ENCODE measurements around the gene NPPC. TPM values are rescaled to one million over a fixed set of nuclear protein-coding genes. Genes with fewer than 3 reads are reported as not detected.
A peak's percentile ranks its signal among the peaks of the same experiment; 100 is the strongest.

The NPPC gene
- total RNA-seq, 1 experiment from 2014 or later: 0.98 TPM

DNA sequence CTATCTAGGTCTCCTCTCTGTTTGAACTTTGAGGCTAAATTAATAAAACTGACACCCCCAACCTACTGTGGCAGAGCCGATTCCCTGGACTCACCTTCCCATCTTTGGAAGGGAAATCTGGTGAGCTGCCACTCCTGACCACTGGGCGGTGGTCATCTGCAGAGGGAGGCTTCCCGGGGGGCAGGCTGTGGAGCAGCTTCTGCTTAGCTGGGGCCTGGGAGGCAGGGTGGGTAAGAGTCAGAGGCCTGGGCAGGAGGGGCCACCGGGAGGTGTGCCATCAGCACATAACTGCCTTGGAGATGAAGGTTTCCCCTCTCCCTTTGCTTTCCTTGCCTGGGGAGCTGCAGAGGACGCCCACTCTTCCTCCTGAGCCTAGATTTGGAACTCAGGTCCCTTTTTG, 2.3 kb upstream of the NPPC start (continued):
- TF ChIP-seq TEAD4 (CRISPR knock-in tag; IDR thresholded peaks at IDR 0.05) (no peak), JUN (CRISPR knock-in tag; IDR thresholded peaks at IDR 0.05) (no peak), ZNF121 (CRISPR knock-in tag; IDR thresholded peaks at IDR 0.05) (no peak)
- TF ChIP-seq, protein P1, sequence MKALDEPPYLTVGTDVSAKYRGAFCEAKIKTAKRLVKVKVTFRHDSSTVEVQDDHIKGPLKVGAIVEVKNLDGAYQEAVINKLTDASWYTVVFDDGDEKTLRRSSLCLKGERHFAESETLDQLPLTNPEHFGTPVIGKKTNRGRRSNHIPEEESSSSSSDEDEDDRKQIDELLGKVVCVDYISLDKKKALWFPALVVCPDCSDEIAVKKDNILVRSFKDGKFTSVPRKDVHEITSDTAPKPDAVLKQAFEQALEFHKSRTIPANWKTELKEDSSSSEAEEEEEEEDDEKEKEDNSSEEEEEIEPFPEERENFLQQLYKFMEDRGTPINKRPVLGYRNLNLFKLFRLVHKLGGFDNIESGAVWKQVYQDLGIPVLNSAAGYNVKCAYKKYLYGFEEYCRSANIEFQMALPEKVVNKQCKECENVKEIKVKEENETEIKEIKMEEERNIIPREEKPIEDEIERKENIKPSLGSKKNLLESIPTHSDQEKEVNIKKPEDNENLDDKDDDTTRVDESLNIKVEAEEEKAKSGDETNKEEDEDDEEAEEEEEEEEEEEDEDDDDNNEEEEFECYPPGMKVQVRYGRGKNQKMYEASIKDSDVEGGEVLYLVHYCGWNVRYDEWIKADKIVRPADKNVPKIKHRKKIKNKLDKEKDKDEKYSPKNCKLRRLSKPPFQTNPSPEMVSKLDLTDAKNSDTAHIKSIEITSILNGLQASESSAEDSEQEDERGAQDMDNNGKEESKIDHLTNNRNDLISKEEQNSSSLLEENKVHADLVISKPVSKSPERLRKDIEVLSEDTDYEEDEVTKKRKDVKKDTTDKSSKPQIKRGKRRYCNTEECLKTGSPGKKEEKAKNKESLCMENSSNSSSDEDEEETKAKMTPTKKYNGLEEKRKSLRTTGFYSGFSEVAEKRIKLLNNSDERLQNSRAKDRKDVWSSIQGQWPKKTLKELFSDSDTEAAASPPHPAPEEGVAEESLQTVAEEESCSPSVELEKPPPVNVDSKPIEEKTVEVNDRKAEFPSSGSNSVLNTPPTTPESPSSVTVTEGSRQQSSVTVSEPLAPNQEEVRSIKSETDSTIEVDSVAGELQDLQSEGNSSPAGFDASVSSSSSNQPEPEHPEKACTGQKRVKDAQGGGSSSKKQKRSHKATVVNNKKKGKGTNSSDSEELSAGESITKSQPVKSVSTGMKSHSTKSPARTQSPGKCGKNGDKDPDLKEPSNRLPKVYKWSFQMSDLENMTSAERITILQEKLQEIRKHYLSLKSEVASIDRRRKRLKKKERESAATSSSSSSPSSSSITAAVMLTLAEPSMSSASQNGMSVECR (CRISPR knock-in tag; IDR thresholded peaks at IDR 0.05; ENCODE audit: borderline replicate concordance): no peak

GRCh38 chr2:231927566-231927890, 1.3 kb upstream of the NPPC start:
- ChIA-PET POLR2A (no interaction called here), CTCF (interaction anchor here (1.1 to 7.4 kb wide), 6 partner anchors 21 to 512 kb away, joined by 3 to 80 read pairs (median 40); no protein-coding TSS in a partner anchor)
- H3K4me3 Mint-ChIP-seq: peak overlapping the region; percentile 74
- DNase-seq (ENCODE audit: low spot score): no peak
- H3K9me3 Mint-ChIP-seq: no peaks in the 10 kb centered on the region
- no peak overlapping the region for H3K27ac Mint-ChIP-seq
- H3K4me1 Mint-ChIP-seq: peaks cover 15% of the 10 kb centered on the region
- TF ChIP-seq, protein P1 (CRISPR knock-in tag; IDR thresholded peaks at IDR 0.05; ENCODE audit: borderline replicate concordance): no peak
- TF ChIP-seq PRDM15 (CRISPR knock-in tag; IDR thresholded peaks at IDR 0.05) (no peak), HMGA2 (CRISPR knock-in tag; IDR thresholded peaks at IDR 0.05) (no peak)
- no peaks in the 10 kb centered on the region for H3K36me3 Mint-ChIP-seq
- ATAC-seq: no peak
- peaks cover 58% of the 10 kb centered on the region for H3K27me3 Mint-ChIP-seq (ENCODE audit: low read depth)

DNA sequence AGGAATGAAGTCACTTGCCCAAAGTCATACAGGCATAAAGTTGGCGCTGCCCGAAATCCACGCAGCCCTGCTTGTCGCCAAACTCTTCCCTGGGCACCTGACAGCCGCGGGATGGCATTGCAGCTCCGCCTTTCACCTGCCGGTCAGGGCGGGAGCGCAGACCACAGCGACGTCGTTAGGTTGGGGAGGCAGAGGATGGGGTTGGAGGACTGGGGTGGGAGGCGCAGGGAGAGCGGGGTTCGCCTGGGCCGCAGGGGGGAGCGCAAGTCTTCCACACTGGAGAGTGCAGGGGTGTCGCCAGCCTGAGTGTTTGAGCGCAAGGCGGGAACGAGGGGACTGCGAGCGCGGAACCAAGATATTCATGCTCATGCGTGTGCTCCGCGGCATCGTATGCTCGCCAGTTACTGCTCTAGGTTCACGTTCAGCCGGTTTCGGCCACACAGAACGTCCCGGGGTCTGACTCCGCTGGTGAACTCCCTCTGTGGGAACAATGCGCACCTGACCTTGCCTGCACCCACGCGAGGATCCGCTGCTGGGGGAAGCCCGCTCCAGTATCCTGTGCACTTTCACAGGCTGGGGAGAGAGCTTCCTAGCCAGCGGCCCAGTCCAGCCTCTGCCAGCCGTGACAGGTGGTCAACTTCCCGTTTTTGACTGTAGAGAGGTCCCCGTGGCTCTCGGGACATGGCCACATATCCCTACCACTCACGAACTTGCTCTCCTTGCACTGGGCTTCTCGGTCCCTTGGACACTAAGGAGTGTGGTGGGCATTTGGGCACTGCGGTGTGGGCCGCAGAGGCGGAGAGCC, 767 bp upstream of the NPPC start:
- no peak overlapping the region for H3K27ac Mint-ChIP-seq
- DNase-seq (ENCODE audit: low spot score) (peak; percentile 69), ATAC-seq (peak; percentile 43)
- peaks cover 15% of the 10 kb centered on the region for H3K4me1 Mint-ChIP-seq
- CTCF ChIA-PET: interaction anchor here (0.6 to 7.4 kb wide), 16 partner anchors 8 to 597 kb away, joined by 3 to 80 read pairs (median 6); partner anchors contain the start of gene DIS3L2
- peak overlapping the region; percentile 74 for H3K4me3 Mint-ChIP-seq
- H3K27me3 Mint-ChIP-seq (ENCODE audit: low read depth): peaks cover 58% of the 10 kb centered on the region
- POLR2A ChIA-PET: interaction anchor here (0.6 to 0.7 kb wide), 3 partner anchors 37 to 1076 kb away, joined by 3 to 13 read pairs (median 4); no protein-coding TSS in a partner anchor
- no peaks in the 10 kb centered on the region for H3K9me3 Mint-ChIP-seq
- no peak for TF ChIP-seq TP53 (CRISPR knock-in tag; IDR thresholded peaks at IDR 0.05)
- TF ChIP-seq FOXK1 (CRISPR knock-in tag; IDR thresholded peaks at IDR 0.05): peak; percentile 27; the same call in 1 of the 2 replicates
- 0 out of 2 replicates have a peak, but pooled peaks have one; percentile 1 for TF ChIP-seq ZNF232 (CRISPR knock-in tag; IDR thresholded peaks at IDR 0.05)
- no peaks in the 10 kb centered on the region for H3K36me3 Mint-ChIP-seq
